Left lung (tissue), 10 donors: ENCODE data around the gene GOLGA8T. TPM values are rescaled to one million over a fixed set of nuclear protein-coding genes. Genes with fewer than 3 reads are reported as not detected.
"Not testable (repeated sequence)": the region's sequence is repeated elsewhere in the genome, so short reads cannot be mapped to it uniquely, and the experiment has no call there.

Source experiments
- ATAC-seq: fragments of 200-7000 bp; cut with Tn5 transposase; one replicate; pipeline ENCODE4 v1.9.1; 2020; ENCODE audit warnings: moderate library complexity
- DNase-seq, 4 donors: peaks; one replicate each; pipeline ENCODE4 v3.0.0-alpha.2; 2013 to 2020
- H3K27ac ChIP-seq, 2 donors: fragments of 200-600 bp; sonication (generic) in 1 of 2; one replicate each; pipeline versions ENCODE4 v1.5.0 to v1.8.0; 2020 to 2021
- H3K27me3 ChIP-seq, 2 donors: fragments of 200-600 bp; sonication (generic) in 1 of 2; one replicate each; pipeline versions ENCODE4 v1.5.0 to v1.8.0; 2020 to 2021
- H3K36me3 ChIP-seq, 2 donors: fragments of 200-600 bp; sonication (generic) in 1 of 2; one replicate each; pipeline versions ENCODE4 v1.5.0 to v1.8.0; 2020 to 2021
- H3K4me1 ChIP-seq, 2 donors: fragments of 200-600 bp; one replicate each; pipeline ENCODE4 v1.8.0; 2021
- H3K4me3 ChIP-seq, 2 donors: fragments of 200-600 bp; sonication (generic) in 1 of 2; one replicate each; pipeline versions ENCODE4 v1.5.0 to v1.8.0; 2020 to 2021; ENCODE audit warnings: mild to moderate bottlenecking in 1 of 2
- H3K9me3 ChIP-seq, 2 donors: fragments of 200-600 bp; sonication (generic) in 1 of 2; one replicate each; pipeline versions ENCODE4 v1.5.0 to v1.8.0; 2020 to 2021
- intact Hi-C, 2 donors: fragments of 100-400 bp; cut with DNase I; formaldehyde crosslinking; loops; one replicate each; pipeline versions ENCODE4 v1.11.2 to v1.14.2; 2022
- polyA plus RNA-seq, 6 donors: library from polyadenylated mRNA; unstranded; fragments of 120-200 nt; gene quantifications; one replicate each; pipeline ENCODE4 v1.2.1, GENCODE V29; 2013; ENCODE audit not compliant: insufficient read length in 6 of 6
- total RNA-seq, 2 donors: library from RNA; stranded (reverse); fragmentation: NEBNext Ultra II Directional; extraction: Animal tissue kit (Norgen Biotek cat#: 25700); gene quantifications; one replicate each; pipeline ENCODE4 v1.2.1, GENCODE V29; 2021
- donor health status: DM: no; HTN: yes; CAD: no.
- donor health status: DM: no; HTN: no; CAD: no.

The GOLGA8T gene
- total and polyA plus RNA-seq, 8 donors: 0.29 TPM; not detected in 7

DNA sequence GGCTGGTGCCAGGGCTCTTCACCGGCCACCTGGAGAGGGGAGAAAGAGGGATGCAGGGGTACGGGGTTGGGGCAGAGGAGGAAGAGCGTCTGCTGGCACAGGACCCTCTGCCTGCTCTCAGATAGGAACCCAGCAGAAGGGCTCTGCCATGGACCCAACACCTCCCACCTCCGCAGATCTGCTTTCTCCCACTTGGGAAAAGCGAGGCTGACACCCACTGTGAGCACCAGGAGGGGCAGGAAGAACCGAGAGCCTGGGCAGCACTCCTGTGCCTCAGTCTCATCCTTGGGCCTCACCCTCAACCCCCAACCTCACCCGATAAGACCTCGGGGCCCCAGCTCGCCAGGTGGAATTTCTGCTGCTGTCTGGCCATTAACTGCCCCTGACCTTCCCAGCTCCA is 58.0 kb downstream of the GOLGA8T start:
- H3K36me3 ChIP-seq, H3K4me1 ChIP-seq, H3K9me3 ChIP-seq, H3K4me3 ChIP-seq, DNase-seq, intact Hi-C loops, ATAC-seq, H3K27ac ChIP-seq: not testable (repeated sequence)
- peaks cover 0 to 26% of the 10 kb centered on the region in 2 donors for H3K27me3 ChIP-seq

Other genes with a start within 250 kb of the GOLGA8T start
- gene GOLGA8J, start 52.1 kb upstream of the GOLGA8T start, total RNA-seq: under 1 TPM; 0.26 to 0.31 TPM
- gene GOLGA8J, start 52.1 kb upstream of the GOLGA8T start, polyA plus RNA-seq: 1 to 10 TPM; 1.4 to 2.8 (median 2.1) TPM